Measurements from ENCODE around the gene THOC1.

DNA sequence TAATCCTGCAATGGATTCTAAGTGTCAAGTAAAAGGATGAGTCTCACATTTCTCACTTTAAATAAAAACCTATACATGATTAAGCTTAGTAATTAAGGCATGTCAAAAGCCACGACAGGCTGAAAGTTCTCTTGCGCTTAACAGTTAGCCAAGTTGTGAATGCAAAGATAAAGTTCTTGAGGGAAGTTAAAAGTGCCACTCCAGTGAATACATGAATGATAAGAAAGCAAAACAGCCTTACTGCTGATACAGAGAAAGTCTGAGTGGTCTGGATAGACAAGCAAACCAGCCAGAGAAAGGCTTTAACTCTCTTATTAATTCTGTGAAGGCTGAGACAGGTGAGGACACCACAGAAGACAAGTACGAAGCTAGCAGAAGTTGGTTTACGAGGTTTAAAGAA lies 12.7 kb downstream of the THOC1 start:
- no peak for TF ChIP-seq ZNF274 (IDR thresholded peaks at IDR 0.05; ENCODE audit: low read depth, low read length)
- TF ChIP-seq SUZ12 (IDR thresholded peaks at IDR 0.05; ENCODE audit: extremely low read depth, insufficient read depth, insufficient read length) = no peak
